Vein endothelial cell (primary cell): ENCODE measurements around the gene AKAP17A. TPM values are rescaled to one million over a fixed set of nuclear protein-coding genes. Genes with fewer than 3 reads are reported as not detected.

ENCODE experiments used
- total RNA-seq: library from RNA; depleted of rRNA; stranded (reverse); fragments of >200 nt; gene quantifications from 2 replicates; pipeline ENCODE4 v1.2.3, GENCODE V29; 2012

The AKAP17A gene
- total RNA-seq: 24.3 and 28.4 TPM in 2 replicates

GRCh38 chrX:1591102-1591862, at the start of gene AKAP17A:
AKAP17A (plus strand) TSS chrX:1591604; CDS start chrX:1593463, 1,859 bp downstream.

GRCh38 chrX:1614927-1615326, 23.5 kb downstream of the AKAP17A start, which contains the start of gene ASMT:
ASMT (plus strand) TSS chrX:1615059; CDS start chrX:1615200, 141 bp downstream.

Other genes starting within 250 kb of the AKAP17A start
- gene SLC25A6, start 199.5 kb upstream of the AKAP17A start, total RNA-seq: 381 and 408 TPM in 2 replicates
- 23.6 and 33.6 TPM in 2 replicates for gene ASMTL, start 138.7 kb upstream of the AKAP17A start, total RNA-seq
- under 0.01 TPM in 1 of 2 replicates, not detected in the other for gene P2RY8, start 54.4 kb upstream of the AKAP17A start, total RNA-seq
- not detected in 2 replicates for gene ASMT, start 23.5 kb downstream of the AKAP17A start, total RNA-seq